HepG2 (cell line): Measurements from ENCODE around the gene SYNC. TPM values are rescaled to one million over a fixed set of nuclear protein-coding genes. Genes with fewer than 3 reads are reported as not detected.

ENCODE experiments used
- ATAC-seq: fragments of 200-7000 bp; cut with Tn5 transposase; 3 replicates; pipeline ENCODE4 v1.9.1; 2020; ENCODE audit warnings: mild to moderate bottlenecking, moderate library complexity
- BruUV-seq: library from RNA; stranded (reverse); fragments of 400-500 nt; replicated peaks from 2 replicates; lab custom pipeline; 2021; lab: Mats Ljungman, UMichigan
- CTCF ChIA-PET: fragments of 300-600 bp; formaldehyde crosslinking; extraction: SDS; loops from one replicate; lab custom pipeline; 2021; ENCODE audit warnings: low total read pairs, inconsistent platforms, low intra/inter-chr PET ratio; lab: Yijun Ruan, JAX
- POLR2A ChIA-PET: fragments of 350-600 bp; sonication (Branson Sonifier 250); formaldehyde crosslinking; loops from one replicate; lab custom pipeline; 2020; ENCODE audit warnings: antibody characterized with exemption, inconsistent platforms; lab: Yijun Ruan, JAX
- DNase-seq: peaks from one replicate; pipeline ENCODE4 v3.0.0-alpha.2; 2015; ENCODE audit warnings: low spot score
- FAIRE-seq: peaks from 3 replicates; lab custom pipeline; 2011; peaks lifted over from hg19 to GRCh38; lab: Jason Lieb, UNC
- H2AFZ ChIP-seq: one replicate; pipeline ENCODE4 v1.6.1; 2011; ENCODE audit warnings: low read length, inconsistent platforms
- H3K27ac ChIP-seq: fragments of 300-600 bp; 3 replicates; pipeline ENCODE4 v1.8.0; 2011; ENCODE audit warnings: mixed run types, mild to moderate bottlenecking, mixed read lengths, low read length, inconsistent platforms; ENCODE audit not compliant: insufficient read depth; ENCODE audit errors: extremely low read length
- H3K27me3 ChIP-seq, 2 experiments: fragments of 200-600 bp in 1 of 2; 2 replicates in 1 of 2; 3 replicates in 1 of 2; pipeline versions ENCODE4 v1.6.0 to v1.8.0; 2011; ENCODE audit warnings: low read length in 2 of 2, mild to moderate bottlenecking in 2 of 2, moderate library complexity in 2 of 2, inconsistent platforms in 1 of 2; ENCODE audit not compliant: insufficient read depth in 2 of 2, control insufficient read depth in 1 of 2
- H3K36me3 ChIP-seq, 2 experiments: fragments of 200-600 bp in 1 of 2; replicated peaks in 1 of 2; 2 replicates in 1 of 2; 3 replicates in 1 of 2; pipeline versions ENCODE4 v1.5.1 to v1.8.0; 2011; ENCODE audit warnings: low read length in 2 of 2, inconsistent platforms in 1 of 2; ENCODE audit not compliant: insufficient read depth in 2 of 2, control insufficient read depth in 1 of 2
- H3K4me1 ChIP-seq: 2 replicates; pipeline ENCODE4 v1.5.1; 2012; ENCODE audit warnings: low read length, inconsistent platforms; ENCODE audit not compliant: insufficient read depth
- H3K4me2 ChIP-seq: 2 replicates; pipeline ENCODE4 v1.6.0; 2011; ENCODE audit warnings: low read depth, low read length, inconsistent platforms
- H3K4me3 ChIP-seq, 3 experiments: fragments of 200-600 bp in 1 of 3; sonication (generic), shearing (Covaris generic) in 1 of 3; replicated peaks in 1 of 3; 2 replicates each; pipeline ENCODE4 v1.5.1; 2011 to 2016; ENCODE audit warnings: low read length in 3 of 3, inconsistent platforms in 2 of 3, low read depth in 2 of 3, mild to moderate bottlenecking in 2 of 3, control low read depth in 1 of 3, mixed read lengths in 1 of 3; ENCODE audit not compliant: insufficient read depth in 1 of 3
- H3K79me2 ChIP-seq: one replicate; pipeline ENCODE4 v1.6.1; 2011; ENCODE audit warnings: low read length, inconsistent platforms; ENCODE audit not compliant: insufficient read depth
- H3K9ac ChIP-seq: 2 replicates; pipeline ENCODE4 v1.6.0; 2011; ENCODE audit warnings: mild to moderate bottlenecking, low read depth, low read length, inconsistent platforms; ENCODE audit not compliant: insufficient read depth
- H3K9me3 ChIP-seq: 2 replicates; pipeline ENCODE4 v1.5.1; 2012; ENCODE audit warnings: mild to moderate bottlenecking, low read length
- H4K20me1 ChIP-seq: 2 replicates; pipeline ENCODE4 v1.6.0; 2011; ENCODE audit warnings: inconsistent platforms, mild to moderate bottlenecking, low read length, moderate library complexity; ENCODE audit not compliant: insufficient read depth
- CBX1 ChIP-seq: IDR thresholded peaks from one replicate; pipeline ENCODE4 v1.6.1; 2016; ENCODE audit warnings: antibody characterized with exemption, low read depth
- GABPB1 ChIP-seq: IDR thresholded peaks from 2 replicates; pipeline ENCODE4 v1.6.1; 2016; ENCODE audit warnings: mild to moderate bottlenecking, missing genetic modification reagents, moderate library complexity, missing compliant biosample characterization
- MAFK ChIP-seq, 2 experiments: IDR thresholded peaks in 1 of 2; conservative IDR thresholded peaks in 1 of 2; 2 replicates each; pipeline ENCODE4 v1.6.1; 2011; ENCODE audit warnings: improper control_type of control experiment in 2 of 2, low read length in 2 of 2
- MTA3 ChIP-seq: sonication (generic); formaldehyde crosslinking; IDR thresholded peaks from 2 replicates; pipeline ENCODE4 v1.4.0; 2020; ENCODE audit warnings: missing genetic modification reagents
- NCOA5 ChIP-seq: sonication (generic); formaldehyde crosslinking; IDR thresholded peaks from 2 replicates; pipeline ENCODE4 v1.4.0; 2020; ENCODE audit warnings: missing genetic modification reagents
- PLRG1 ChIP-seq: fragments of 450-650 bp; conservative IDR thresholded peaks from 2 replicates; pipeline ENCODE4 v1.6.1; 2016
- SYNCRIP ChIP-seq: fragments of 200-400 bp; formaldehyde crosslinking; IDR thresholded peaks from 2 replicates; pipeline ENCODE4 v1.6.1; 2018; ENCODE audit warnings: mild to moderate bottlenecking, low read depth, low read length; ENCODE audit not compliant: insufficient read depth
- TBX2 ChIP-seq: sonication (generic); formaldehyde crosslinking; IDR thresholded peaks from 2 replicates; pipeline ENCODE4 v1.5.0; 2020; ENCODE audit warnings: missing genetic modification reagents, mild to moderate bottlenecking, borderline replicate concordance
- ZKSCAN5 ChIP-seq: sonication (generic); formaldehyde crosslinking; IDR thresholded peaks from 2 replicates; pipeline ENCODE4 v1.5.1; 2020; ENCODE audit warnings: mild to moderate bottlenecking, missing genetic modification reagents
- ZNF432 ChIP-seq: sonication (generic); formaldehyde crosslinking; IDR thresholded peaks from 2 replicates; pipeline ENCODE4 v1.5.0; 2020; ENCODE audit warnings: missing genetic modification reagents, mild to moderate bottlenecking, borderline replicate concordance
- WGBS: methylation state at CpG from one replicate; pipeline ENCODE4 v1.1.6; 2017; ENCODE audit warnings: low lambda C conversion rate; 5-methylcytosine and 5-hydroxymethylcytosine counted together
- in situ Hi-C: cut with HindIII; loops from 2 replicates; pipeline ENCODE4 v1.10.0; 2017; ENCODE audit warnings: low pct_unique_long_range_greater_than_20kb; ENCODE audit not compliant: extremely low pct_ligation_motif_present
- intact Hi-C: fragments of 100-400 bp; cut with micrococcal nuclease; formaldehyde crosslinking; loops from one replicate; pipeline ENCODE4 v1.10.0; 2022; ENCODE audit not compliant: unreplicated experiment
- polyA plus RNA-seq, 8 experiments: library from polyadenylated mRNA; depleted of rRNA in 3 of 8; stranded (reverse) in 7 of 8; unstranded in 1 of 8; fragments of >200 nt; fragmentation: Illumina TruSeq in 4 of 8; extraction: Trizol in 4 of 8; gene quantifications; 2 replicates each; pipeline versions ENCODE4 v1.2.1 to v1.2.3, GENCODE V29; 2011 to 2016; ENCODE audit warnings: low read depth in 4 of 8, missing spikeins in 1 of 8, mixed read lengths in 1 of 8; ENCODE audit not compliant: insufficient read depth in 1 of 8
- total RNA-seq, 5 experiments: library from RNA; depleted of rRNA; stranded (reverse); fragments of >200 nt; fragmentation: Illumina TruSeq; extraction: Trizol; gene quantifications; 2 replicates each; pipeline ENCODE4 v1.2.3, GENCODE V29; 2016; ENCODE audit warnings: low read depth in 1 of 5
- TF ChIP-seq, protein P1 (sequence below): sonication (generic); formaldehyde crosslinking; IDR thresholded peaks from 2 replicates; pipeline ENCODE4 v1.4.0; 2020; ENCODE audit warnings: missing genetic modification reagents
- TF ChIP-seq, protein P2 (sequence below): sonication (generic); formaldehyde crosslinking; IDR thresholded peaks from 2 replicates; pipeline ENCODE4 v1.4.0; 2020; ENCODE audit warnings: mild to moderate bottlenecking, missing genetic modification reagents

The SYNC gene
- total and polyA plus RNA-seq, 2 of the 13 experiments (the other 11 are each of a cell fraction or from before 2014, with no cell fraction given): 2.4 to 5.4 TPM

DNA sequence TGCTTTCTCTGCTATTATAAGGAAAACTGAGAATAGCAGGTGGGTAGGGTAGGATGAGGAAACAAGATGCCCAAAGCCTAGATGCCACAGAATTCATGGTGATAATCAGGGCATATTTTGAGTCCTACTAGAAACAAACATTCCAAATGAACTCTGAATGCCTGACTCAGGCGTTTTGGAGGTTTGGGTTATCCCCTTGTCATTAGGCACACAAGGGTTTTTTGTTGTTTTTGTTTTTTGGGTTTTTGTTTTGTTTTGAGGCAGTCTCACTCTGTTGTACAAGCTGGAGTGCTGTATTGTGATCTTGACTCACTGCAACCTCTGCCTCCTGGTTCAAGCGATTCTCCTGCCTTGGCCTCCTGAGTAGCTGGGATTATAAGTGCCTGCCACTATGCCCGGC is 19.2 kb downstream of the SYNC start:
- ATAC-seq (no peak), FAIRE-seq (no peak), DNase-seq (no peak)
- in situ Hi-C loops: no loop called here
- Histone ChIP-seq H2AFZ (no peak overlapping the region), H3K36me3 (peaks cover 3 to 58% of the 10 kb centered on the region in 2 experiments), H3K79me2 (no peaks in the 10 kb centered on the region), H3K9ac (no peak overlapping the region), H3K27me3 (no peaks in the 10 kb centered on the region), H3K4me2 (no peak overlapping the region), H3K4me3 (no peak overlapping the region), H3K27ac (no peak overlapping the region), H3K4me1 (no peaks in the 10 kb centered on the region), H4K20me1 (no peaks in the 10 kb centered on the region; the same call in 1 of the 2 replicates), H3K9me3 (no peaks in the 10 kb centered on the region)
- ChIA-PET CTCF (no interaction called here), POLR2A (interaction anchor here (2.2 kb wide), 1 partner anchor 11 kb away, joined by 8 read pairs; no protein-coding TSS in a partner anchor)
- intact Hi-C loops: no loop called here
- no peak for TF ChIP-seq TBX2 (CRISPR knock-in tag)
- TF ChIP-seq, protein P1, sequence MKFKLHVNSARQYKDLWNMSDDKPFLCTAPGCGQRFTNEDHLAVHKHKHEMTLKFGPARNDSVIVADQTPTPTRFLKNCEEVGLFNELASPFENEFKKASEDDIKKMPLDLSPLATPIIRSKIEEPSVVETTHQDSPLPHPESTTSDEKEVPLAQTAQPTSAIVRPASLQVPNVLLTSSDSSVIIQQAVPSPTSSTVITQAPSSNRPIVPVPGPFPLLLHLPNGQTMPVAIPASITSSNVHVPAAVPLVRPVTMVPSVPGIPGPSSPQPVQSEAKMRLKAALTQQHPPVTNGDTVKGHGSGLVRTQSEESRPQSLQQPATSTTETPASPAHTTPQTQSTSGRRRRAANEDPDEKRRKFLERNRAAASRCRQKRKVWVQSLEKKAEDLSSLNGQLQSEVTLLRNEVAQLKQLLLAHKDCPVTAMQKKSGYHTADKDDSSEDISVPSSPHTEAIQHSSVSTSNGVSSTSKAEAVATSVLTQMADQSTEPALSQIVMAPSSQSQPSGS (CRISPR knock-in tag): no peak
- peak in 1 of 2 experiments; percentile 14; a peak in 1 of 4 replicates for TF ChIP-seq MAFK (conservative IDR thresholded peaks at IDR 0.05 in 1 of 2, IDR thresholded peaks at IDR 0.05 in 1 of 2; ENCODE audit: low read length in 2 of 2)
- TF ChIP-seq NCOA5 (CRISPR knock-in tag): no peak
- 99% methylated on average over 3 of the region's 3 CpGs for WGBS
- BruUV-seq: no TSS peak

DNA sequence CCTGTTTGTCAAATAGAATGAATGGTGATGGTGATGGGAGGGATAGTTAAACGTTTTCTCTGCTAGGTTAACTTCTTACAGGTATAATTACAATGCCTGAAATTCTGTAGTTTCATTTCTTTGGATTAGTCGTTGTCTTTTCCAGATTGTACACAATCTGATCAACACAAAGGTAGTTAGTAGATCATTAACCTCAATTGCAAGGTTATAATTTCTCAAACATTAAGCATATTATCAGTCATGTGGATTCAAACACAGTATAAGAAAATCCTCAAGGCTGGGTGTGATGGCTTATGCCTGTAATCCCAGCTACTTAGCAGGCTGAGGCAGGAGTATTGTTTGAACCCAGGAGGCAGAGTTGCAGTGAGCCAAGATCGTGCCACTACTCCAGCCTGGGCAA is 20.6 kb downstream of the SYNC start:
- Histone ChIP-seq H2AFZ (no peak overlapping the region), H3K4me1 (no peaks in the 10 kb centered on the region), H3K4me3 (no peak overlapping the region), H3K27ac (no peak overlapping the region), H4K20me1 (no peaks in the 10 kb centered on the region; the same call in 1 of the 2 replicates), H3K4me2 (no peak overlapping the region), H3K9ac (no peak overlapping the region), H3K27me3 (no peaks in the 10 kb centered on the region), H3K36me3 (peaks cover 6 to 70% of the 10 kb centered on the region in 2 experiments), H3K79me2 (no peaks in the 10 kb centered on the region), H3K9me3 (no peaks in the 10 kb centered on the region)
- no TSS peak for BruUV-seq
- WGBS: 73% methylated on average over 3 of the region's 3 CpGs
- ChIA-PET POLR2A (no interaction called here), CTCF (no interaction called here)
- no peak for FAIRE-seq
- ATAC-seq: no peak
- in situ Hi-C loops: no loop called here
- intact Hi-C loops: no loop called here
- DNase-seq: no peak
- TF ChIP-seq ZNF432 (CRISPR knock-in tag) (no peak), SYNCRIP (no peak), GABPB1 (no peak), ZKSCAN5 (CRISPR knock-in tag) (no peak), PLRG1 (no peak), CBX1 (no peak), MTA3 (no peak)
- TF ChIP-seq, protein P2, sequence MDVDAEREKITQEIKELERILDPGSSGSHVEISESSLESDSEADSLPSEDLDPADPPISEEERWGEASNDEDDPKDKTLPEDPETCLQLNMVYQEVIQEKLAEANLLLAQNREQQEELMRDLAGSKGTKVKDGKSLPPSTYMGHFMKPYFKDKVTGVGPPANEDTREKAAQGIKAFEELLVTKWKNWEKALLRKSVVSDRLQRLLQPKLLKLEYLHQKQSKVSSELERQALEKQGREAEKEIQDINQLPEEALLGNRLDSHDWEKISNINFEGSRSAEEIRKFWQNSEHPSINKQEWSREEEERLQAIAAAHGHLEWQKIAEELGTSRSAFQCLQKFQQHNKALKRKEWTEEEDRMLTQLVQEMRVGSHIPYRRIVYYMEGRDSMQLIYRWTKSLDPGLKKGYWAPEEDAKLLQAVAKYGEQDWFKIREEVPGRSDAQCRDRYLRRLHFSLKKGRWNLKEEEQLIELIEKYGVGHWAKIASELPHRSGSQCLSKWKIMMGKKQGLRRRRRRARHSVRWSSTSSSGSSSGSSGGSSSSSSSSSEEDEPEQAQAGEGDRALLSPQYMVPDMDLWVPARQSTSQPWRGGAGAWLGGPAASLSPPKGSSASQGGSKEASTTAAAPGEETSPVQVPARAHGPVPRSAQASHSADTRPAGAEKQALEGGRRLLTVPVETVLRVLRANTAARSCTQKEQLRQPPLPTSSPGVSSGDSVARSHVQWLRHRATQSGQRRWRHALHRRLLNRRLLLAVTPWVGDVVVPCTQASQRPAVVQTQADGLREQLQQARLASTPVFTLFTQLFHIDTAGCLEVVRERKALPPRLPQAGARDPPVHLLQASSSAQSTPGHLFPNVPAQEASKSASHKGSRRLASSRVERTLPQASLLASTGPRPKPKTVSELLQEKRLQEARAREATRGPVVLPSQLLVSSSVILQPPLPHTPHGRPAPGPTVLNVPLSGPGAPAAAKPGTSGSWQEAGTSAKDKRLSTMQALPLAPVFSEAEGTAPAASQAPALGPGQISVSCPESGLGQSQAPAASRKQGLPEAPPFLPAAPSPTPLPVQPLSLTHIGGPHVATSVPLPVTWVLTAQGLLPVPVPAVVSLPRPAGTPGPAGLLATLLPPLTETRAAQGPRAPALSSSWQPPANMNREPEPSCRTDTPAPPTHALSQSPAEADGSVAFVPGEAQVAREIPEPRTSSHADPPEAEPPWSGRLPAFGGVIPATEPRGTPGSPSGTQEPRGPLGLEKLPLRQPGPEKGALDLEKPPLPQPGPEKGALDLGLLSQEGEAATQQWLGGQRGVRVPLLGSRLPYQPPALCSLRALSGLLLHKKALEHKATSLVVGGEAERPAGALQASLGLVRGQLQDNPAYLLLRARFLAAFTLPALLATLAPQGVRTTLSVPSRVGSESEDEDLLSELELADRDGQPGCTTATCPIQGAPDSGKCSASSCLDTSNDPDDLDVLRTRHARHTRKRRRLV (CRISPR knock-in tag): no peak
